ENCODE results near the gene RBAK.
"Not testable (repeated sequence)": the region's sequence is repeated elsewhere in the genome, so short reads cannot be mapped to it uniquely, and the experiment has no call there.

Gene RBAK

GRCh38 chr7:5051731-5052130 lies 6.1 kb downstream of the RBAK start:
- not testable (repeated sequence) for DNase-seq (ENCODE audit: low read depth in 2 of 2)

- DNase-seq (ENCODE audit: low read depth in 2 of 2), result no peak
These were observed 7.5 kb downstream of the RBAK start for GRCh38 chr7:5053175-5053574.

DNA sequence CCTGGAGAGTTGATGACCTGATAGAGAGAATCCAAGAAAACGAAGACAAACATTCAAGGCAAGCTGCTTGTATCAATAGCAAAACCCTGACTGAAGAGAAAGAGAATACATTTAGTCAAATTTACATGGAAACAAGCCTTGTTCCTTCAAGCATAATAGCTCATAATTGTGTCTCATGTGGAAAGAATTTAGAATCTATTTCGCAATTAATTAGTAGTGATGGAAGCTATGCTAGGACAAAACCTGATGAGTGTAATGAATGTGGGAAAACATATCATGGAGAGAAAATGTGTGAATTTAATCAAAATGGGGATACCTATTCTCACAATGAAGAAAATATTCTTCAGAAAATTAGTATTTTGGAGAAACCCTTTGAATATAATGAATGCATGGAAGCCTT lies 18.0 kb downstream of the RBAK start:
- DNase-seq (ENCODE audit: low read depth in 2 of 2), result no peak

DNA sequence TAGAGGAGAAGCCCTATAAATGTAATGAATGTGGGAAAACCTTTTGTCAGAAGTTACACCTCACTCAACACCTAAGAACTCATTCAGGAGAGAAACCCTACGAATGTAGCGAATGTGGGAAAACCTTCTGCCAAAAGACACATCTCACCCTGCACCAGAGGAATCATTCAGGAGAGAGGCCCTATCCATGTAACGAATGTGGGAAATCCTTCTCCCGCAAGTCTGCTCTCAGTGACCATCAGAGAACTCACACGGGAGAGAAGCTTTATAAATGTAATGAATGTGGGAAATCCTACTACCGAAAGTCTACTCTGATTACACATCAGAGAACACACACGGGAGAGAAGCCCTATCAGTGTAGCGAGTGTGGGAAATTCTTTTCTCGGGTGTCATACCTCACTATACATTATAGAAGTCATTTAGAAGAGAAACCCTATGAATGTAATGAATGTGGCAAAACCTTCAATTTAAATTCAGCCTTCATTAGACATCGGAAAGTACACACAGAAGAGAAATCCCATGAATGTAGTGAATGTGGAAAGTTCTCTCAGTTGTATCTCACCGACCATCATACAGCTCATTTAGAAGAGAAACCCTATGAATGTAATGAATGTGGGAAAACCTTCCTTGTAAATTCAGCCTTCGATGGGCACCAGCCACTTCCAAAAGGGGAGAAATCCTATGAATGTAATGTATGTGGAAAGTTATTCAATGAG lies 18.9 kb downstream of the RBAK start:
- DNase-seq (ENCODE audit: low read depth in 2 of 2), result no peak

- no peak for DNase-seq (ENCODE audit: low read depth in 2 of 2)
These were observed 19.4 kb downstream of the RBAK start for GRCh38 chr7:5065107-5065407.

DNA sequence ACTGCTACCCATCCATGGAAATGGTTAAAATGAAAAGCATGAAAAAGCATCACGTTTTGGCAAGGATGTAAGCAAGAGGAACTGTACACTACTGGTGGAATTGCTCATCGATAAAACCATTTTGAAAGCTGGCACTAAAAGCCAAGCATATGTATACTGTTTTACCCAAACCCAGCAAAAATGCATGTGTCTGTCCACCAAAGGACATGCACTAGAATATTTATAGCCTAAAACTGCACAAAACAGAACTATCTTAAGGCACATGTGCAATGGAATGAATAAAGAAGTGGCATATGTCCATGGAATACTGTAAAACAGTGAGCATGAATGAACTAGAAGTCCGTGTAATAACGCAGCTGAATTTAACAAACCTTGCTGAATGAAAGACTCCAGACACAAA lies 22.9 kb downstream of the RBAK start:
- DNase-seq (ENCODE audit: low read depth in 2 of 2), result no peak

DNA sequence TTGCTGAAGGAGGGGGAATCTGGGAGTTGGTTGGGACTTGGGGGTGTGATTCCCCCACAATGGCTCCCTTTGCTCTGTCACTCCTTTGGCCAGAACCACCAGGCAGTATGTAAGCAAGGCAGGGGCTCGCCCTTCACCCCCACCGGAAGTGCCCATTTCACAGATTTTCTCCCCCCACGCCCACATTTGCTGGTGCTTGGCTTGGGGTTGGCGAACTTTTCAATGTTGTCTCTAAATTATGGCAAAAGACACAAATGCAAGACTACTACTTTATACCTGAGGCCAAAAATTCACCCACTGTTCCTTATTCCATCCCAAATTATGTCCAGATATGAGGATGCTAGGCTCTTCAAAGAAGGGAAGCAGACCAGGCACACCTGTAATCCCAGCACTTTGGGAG lies 24.5 kb downstream of the RBAK start:
- no peak for DNase-seq (ENCODE audit: low read depth in 2 of 2)

- not testable (repeated sequence) for DNase-seq (ENCODE audit: low read depth in 2 of 2)
These were observed 29.5 kb downstream of the RBAK start for GRCh38 chr7:5075187-5075586.

DNA sequence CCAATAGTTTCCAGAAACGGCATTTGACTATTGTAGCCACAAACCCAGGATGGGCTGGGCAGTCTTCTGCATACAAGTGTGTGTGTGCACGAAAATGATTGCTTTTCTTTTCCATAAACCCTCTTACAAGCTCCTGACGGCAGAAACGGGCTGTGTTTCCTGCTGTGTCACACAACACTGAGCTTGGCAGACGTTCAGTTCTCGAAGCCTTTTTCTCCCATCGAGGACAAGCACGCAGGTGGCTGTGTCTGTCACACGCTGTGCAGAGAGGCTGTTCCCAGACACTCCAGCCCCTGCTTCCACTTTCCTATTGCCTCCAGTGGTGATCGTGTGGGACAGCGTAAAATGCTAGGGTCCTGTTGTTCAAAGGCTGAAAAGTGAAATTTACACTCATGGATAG lies 32.1 kb downstream of the RBAK start:
- no peak for DNase-seq (ENCODE audit: low read depth in 2 of 2)

- DNase-seq (ENCODE audit: low read depth in 2 of 2), result no peak
These were observed 37.1 kb downstream of the RBAK start for GRCh38 chr7:5082806-5083205.

DNA sequence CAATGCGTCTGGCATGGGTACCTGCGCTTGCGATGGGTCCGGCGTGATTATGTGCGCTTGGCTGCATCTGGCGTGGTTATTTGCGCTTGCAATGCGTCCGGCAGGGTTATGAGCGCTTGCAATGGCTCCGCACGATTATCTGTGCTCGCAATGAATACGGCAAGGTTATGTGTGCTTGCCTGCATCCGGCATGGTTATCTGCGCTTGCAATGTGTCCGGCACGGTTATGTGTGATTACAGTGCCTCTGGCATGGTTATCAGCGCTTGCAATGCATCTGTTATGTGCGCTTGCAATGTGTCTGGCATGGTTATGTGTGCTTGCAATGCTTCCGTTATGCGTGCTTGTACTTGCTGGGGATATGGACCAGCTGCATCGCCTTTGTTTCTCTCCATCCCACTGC lies 37.7 kb downstream of the RBAK start:
- no peak for DNase-seq (ENCODE audit: low read depth in 2 of 2)

DNA sequence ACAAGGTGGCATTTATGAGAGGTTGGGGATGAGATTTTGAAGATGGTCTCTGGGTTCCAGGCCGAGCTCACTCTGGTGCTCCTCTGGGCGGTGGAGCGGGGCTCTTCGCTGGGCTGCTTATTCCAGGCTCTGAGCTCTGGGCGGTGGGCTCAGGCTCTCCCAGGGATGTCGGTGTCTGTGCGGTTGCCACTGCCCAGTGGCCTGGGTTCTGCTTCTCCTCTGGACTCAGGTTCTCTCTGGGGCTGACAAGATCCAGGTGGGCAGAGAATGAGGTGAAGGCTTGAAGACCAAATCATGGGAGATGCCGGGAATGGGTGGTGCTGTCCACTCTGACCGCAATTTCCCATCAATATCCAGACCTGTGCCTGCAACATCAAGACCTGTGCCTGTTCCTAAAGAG lies 40.6 kb downstream of the RBAK start:
- DNase-seq (ENCODE audit: low read depth in 2 of 2), result no peak

DNA sequence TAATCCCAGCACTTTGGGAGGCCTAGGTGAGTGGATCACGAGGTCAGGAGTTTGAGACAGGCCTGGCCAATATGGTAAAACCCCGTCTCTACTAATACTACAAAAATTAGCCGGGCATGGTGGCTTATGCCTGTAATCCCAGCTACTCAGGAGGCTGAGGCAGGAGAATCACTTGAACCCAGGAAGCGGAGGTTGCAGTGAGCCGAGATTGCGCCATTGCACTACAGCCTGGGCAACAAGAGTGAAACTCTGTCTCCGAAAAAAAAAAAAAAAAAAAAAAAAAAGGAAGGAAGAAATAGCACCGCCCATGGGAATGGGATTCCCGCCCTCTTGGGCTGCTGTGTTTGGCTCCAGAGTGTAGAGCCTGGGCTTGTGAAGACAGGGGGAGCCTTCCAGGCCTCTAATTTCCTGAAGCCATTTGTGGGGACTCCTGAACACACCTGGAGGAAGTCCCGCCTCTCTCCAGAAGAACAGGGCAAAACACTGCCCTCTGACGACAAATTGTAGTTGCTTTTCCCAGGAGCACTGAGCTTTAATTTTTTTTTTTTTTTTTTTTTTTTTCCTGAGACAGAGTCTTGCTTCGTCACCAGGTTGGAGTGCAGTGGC lies 42.7 kb downstream of the RBAK start:
- not testable (repeated sequence) for DNase-seq (ENCODE audit: low read depth in 2 of 2)

- no peak for DNase-seq (ENCODE audit: low read depth in 2 of 2)
These were observed 43.2 kb downstream of the RBAK start for GRCh38 chr7:5088906-5089305.

- DNase-seq (ENCODE audit: low read depth in 2 of 2), result no peak
These were observed 48.3 kb downstream of the RBAK start for GRCh38 chr7:5093948-5094347.

GRCh38 chr7:5094641-5095040 lies 49.0 kb downstream of the RBAK start:
- DNase-seq (ENCODE audit: low read depth in 2 of 2), result no peak

GRCh38 chr7:5116359-5116758 lies 70.7 kb downstream of the RBAK start:
- DNase-seq (ENCODE audit: low read depth in 2 of 2), result no peak

DNA sequence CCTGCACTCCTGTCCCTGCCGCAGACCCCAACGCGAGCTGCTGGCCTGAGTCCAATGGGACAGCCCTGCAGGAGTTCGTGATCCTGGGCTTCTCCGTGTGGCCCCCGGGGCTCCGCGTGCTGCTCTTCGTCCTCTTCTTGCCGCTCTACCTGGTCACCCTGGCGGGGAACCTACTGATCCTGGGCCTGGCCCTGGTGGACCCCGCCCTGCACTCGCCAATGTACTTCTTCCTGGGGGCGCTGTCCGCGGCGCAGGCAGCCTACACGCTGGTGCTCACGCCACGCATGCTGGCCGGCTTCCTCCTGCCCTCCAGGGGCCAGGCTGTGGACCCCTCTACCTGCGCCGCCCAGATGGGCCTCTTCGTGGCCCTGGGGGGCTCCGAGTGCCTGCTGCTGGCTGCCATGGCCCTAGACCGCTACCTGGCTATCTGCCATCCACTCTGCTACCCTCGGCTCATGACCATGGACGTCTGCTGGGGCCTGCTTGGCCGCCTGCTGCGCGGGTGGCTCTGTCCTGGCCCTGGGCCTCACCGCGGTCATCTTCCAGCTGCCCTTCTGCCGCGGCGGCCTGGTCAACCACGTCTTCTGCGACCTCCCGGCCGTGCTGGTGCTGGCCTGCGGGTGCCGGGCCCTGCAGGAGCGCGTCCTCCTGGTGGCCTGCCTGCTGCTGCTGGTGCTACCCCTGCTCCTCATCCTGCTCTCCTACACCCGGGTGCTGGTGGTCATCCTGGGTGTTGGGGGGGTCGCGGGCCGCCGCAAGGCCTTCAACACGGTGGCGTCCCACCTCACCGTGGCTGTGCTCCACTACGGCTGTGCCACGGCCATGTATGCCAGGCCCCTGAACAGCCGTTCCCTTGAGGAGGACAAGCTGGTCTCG lies 71.7 kb downstream of the RBAK start:
- DNase-seq (ENCODE audit: low read depth in 2 of 2), result no peak

All from stimulated activated CD4-positive, alpha-beta T cell treated with anti-CD3 and anti-CD28 coated beads, Interleukin-15, amount 100 ng/mL, for 48 hours (primary cell).